OCI-LY1 (cell line): Measurements from ENCODE around the gene TMEM50A.
"Not testable (repeated sequence)": the region's sequence is repeated elsewhere in the genome, so short reads cannot be mapped to it uniquely, and the experiment has no call there.

Experiments used
- EZH2 ChIP-seq: fragments of 200-600 bp; sonication (generic), shearing (Covaris generic); IDR thresholded peaks from 2 replicates; pipeline ENCODE4 v1.8.0; 2017; ENCODE audit warnings: borderline replicate concordance, mixed run types, mild to moderate bottlenecking, antibody characterized with exemption, low read length, moderate library complexity, mixed read lengths
- TF ChIP-seq, protein P1 (sequence below): fragments of 200-600 bp; sonication (generic), shearing (Covaris generic); IDR thresholded peaks from 2 replicates; pipeline ENCODE4 v1.5.1; 2017; ENCODE audit warnings: mild to moderate bottlenecking, antibody characterized with exemption, low read length, moderate library complexity, mixed read lengths

GRCh38 chr1:25329950-25330349 lies 8.2 kb upstream of the TMEM50A start:
- TF ChIP-seq EZH2, result not testable (repeated sequence)
- TF ChIP-seq, protein P1, sequence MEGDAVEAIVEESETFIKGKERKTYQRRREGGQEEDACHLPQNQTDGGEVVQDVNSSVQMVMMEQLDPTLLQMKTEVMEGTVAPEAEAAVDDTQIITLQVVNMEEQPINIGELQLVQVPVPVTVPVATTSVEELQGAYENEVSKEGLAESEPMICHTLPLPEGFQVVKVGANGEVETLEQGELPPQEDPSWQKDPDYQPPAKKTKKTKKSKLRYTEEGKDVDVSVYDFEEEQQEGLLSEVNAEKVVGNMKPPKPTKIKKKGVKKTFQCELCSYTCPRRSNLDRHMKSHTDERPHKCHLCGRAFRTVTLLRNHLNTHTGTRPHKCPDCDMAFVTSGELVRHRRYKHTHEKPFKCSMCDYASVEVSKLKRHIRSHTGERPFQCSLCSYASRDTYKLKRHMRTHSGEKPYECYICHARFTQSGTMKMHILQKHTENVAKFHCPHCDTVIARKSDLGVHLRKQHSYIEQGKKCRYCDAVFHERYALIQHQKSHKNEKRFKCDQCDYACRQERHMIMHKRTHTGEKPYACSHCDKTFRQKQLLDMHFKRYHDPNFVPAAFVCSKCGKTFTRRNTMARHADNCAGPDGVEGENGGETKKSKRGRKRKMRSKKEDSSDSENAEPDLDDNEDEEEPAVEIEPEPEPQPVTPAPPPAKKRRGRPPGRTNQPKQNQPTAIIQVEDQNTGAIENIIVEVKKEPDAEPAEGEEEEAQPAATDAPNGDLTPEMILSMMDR, result not testable (repeated sequence)
